Measurements from ENCODE around the gene SNX27.
"Not testable (repeated sequence)": the region's sequence is repeated elsewhere in the genome, so short reads cannot be mapped to it uniquely, and the experiment has no call there.

SNX27 gene

DNA sequence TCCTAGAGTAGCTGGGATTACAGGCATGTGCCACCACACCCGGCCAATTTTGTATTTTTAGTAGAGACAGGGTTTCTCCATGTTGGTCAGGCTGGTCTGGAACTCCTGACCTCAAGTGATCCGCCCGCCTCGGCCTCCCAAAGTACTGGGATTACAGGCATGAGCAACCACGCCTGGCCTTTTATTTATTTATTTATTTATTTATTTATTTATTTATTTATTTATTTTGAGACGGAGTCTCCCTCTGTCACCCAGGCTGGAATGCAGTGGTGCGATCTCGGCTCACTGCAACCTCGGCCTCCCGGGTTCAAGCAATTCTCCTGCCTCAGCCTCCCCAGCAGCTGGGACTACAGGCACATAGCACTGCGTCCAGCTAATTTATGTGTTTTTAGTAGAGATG, 31.2 kb downstream of the SNX27 start:
- not testable (repeated sequence) for DNase-seq

DNA sequence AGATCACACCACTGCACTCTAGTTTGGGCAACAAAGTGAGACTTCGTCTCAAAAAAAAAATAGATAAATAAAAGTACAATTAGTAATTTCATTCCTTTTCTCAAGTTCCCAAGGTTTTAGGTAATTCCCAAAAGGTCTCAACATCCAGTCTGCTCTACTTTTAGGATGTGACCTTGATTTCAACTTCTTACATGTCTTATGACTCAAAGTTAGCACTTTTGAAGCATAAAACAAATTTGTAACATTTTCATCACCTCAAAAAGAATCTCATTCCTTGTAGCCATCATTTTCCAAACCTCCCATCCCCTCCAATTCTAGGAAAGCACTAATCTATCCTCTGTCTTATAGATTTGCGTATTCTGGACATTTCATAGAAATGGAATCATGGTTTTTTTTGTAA, 32.2 kb downstream of the SNX27 start:
- DNase-seq, result no peak

DNA sequence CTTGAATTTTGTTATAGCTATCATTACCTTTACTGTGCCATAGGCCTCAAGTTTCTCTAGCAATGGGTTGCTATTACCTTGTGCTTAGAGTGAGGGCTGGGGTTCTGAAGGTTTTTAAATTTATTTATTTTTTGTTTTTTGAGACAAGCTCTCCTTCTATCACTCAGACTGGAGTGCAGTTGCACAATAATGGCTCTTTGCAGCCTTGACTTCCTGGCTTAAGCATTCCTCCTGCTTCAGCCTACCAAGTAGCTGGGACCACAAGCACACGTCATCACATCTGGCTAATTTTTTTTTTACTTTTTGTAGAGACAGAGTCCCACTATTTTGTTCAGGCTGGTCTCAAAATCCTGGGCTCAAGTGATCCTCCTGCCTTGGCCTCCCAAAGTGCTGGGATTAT, 41.5 kb downstream of the SNX27 start:
- no peak for DNase-seq

DNA sequence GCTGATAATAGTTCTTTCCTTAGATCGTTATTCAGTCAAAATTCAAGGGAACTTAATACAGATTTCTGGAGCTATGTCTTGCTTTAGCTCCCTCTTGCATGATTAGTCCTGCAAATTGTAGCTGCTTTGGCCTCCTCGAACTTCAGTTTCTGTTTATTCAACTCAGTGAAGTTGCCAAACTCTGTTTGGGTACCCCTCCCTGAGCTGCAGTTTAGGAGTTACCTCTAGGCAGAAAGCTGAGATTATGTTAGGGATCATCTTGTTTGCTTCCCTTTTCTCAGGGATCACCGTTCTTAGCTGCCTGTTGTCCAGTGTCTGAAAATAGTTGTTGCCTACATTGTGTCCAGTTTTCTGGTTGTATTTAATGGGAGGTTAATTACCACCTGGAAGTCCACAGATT, 43.5 kb downstream of the SNX27 start:
- DNase-seq, result no peak

DNA sequence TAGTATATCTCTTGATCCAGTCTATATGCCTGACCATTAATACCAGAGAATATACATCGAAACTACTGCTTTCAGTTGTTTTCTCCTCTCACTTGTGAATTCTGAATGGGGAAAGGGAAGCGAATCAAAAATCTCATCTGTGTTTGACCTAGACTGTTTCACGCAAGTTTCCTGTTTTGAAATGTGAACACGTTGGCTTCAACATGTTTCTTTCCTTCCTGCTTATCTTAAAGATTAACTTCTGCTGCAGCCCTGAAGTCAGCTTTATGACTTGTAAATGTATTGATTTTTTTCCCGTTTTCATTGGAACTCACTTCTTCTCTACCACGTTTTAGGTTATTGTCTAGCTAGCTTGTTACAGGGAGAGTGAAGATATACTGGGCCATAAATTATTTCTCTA, 49.9 kb downstream of the SNX27 start:
- no peak for DNase-seq

DNA sequence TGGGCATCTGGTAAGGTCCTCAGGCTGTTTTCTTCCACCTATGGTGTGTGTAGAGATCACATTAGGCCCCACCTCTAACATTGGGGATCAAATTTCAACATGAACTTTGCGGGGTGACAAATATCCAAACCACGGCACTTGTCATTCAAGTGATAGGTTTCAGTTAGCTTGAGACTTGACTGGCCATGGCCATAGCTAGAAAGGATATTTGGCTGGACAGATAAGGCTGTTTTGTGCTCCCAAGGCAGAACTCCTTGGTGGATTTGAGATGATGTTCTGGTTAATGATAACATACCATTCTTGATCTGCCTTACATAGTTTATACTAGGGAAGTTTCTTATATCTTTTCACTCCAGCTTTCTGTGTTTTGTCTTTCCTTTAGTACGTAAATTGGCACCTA, 56.2 kb downstream of the SNX27 start:
- DNase-seq, result no peak

DNA sequence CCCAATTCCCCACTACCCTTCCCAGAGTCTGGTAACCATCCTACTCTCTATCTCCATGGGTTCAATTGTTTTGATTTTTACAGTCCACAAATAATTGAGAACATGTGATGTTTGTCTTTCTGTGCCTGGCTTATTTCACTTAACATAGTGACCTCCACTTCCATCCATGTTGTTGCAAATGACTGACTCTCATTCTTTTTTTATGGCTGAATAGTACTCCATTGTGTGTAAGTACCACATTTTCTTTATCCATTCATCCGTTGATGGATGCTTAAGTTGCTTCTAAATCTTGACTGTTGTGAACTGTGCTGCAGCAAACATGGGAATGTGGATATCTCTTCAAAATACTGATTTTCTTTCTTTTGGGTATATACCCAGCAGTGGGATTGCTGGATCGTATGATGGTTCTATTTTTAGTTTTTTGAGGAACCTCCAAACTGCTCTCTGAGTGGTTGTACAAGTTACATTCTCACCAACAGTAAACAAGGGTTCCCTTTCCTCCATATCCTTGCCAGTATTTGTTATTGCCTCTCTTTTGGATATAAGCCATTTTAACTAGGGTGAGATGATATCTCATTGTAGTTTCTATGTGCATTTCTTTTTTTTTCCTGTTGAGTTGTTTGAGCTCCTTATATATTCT, 58.3 kb downstream of the SNX27 start:
- not testable (repeated sequence) for DNase-seq

DNA sequence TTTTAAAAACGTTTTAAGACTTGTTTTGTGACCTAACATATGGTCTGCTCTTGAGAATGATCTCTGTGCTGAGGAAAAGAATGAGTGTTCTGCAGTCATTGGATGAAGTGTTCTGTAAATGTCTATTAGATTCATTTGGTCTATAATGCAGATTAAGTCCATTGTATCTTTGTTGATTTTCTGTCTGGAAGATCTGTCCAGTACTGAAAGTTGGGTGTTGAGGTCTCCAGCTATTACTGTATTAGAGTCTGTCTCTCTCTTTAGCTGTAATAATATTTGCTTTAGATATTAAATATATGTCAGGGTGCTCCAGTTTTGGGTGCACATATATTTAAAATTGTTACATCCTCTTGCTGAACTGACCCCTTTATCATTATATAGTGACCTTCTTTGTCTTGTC, 61.6 kb downstream of the SNX27 start:
- DNase-seq, result no peak

DNA sequence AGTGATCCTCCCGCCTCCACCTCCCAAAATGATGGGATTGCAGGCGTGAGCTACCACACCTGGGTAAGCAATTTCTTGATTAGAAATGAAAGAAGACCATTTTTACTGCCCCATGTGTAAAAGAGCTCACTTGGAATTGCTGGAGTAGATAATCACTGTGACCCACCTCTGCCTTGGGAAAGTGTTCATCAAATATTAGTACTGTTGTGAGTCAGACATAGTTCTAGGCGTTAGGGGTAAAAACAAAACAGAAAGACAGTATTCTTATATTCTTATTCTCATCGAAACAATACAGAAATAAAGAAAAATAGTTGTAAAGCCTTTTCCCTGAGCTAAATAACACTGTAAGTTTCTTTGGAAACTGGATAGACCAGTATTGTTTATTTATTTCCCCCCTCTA, 68.5 kb downstream of the SNX27 start:
- DNase-seq, result no peak

DNA sequence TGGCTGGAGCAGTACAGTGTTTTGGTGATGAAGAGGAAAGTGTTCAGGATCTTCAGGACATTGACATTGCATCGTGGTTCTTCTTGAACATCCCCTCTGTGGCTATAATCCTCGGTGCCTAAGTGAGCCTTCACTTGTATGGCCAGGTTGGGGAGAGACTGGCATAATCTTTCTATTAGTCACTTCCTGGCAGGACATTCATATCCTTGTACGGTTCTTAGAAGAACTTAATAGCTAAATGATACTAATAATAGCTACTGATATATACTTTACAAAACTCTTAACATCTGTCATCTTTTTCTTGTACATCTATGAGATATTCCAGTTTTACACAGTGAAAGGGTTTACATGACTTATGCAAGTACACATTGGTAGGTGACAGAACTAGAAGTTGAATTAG, 69.0 kb downstream of the SNX27 start:
- DNase-seq, result no peak

DNA sequence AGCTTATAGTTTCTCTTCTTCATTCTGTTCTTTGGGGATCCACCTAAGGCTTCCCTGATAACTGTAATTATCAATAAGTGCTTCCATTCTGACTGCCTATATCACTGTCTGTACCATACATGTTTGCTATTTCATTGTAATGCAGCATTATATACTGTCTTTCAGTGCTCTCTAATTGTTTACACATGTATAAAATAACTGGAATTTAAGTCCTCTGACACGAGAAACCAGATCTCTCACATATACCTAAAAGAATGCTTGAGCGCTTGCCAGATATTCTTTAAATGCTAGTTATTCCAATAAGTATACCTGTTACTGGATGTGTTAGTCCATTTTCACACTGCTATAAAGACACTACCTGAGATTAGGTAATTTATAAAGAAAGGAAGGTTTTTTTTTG, 70.1 kb downstream of the SNX27 start:
- DNase-seq, result no peak

DNA sequence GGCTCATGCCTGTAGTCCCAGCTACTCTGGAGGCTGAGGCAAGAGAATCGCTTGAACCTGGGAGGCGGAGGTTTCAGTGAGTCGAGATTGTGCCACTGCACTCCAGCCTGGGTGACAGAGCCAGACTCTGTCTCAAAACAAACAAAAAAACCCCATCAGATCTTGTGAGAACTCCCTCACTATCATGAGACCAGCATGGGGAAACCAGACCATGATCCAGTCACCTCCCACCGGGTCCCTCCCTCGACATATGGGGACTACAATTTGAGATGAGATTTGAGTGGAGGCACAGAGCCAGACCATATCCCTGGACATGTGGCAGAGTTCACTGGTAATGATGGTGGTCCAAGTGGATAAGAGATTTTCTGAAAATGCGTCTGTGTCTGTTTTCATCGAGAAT, 71.1 kb downstream of the SNX27 start:
- DNase-seq, result not testable (repeated sequence)

DNA sequence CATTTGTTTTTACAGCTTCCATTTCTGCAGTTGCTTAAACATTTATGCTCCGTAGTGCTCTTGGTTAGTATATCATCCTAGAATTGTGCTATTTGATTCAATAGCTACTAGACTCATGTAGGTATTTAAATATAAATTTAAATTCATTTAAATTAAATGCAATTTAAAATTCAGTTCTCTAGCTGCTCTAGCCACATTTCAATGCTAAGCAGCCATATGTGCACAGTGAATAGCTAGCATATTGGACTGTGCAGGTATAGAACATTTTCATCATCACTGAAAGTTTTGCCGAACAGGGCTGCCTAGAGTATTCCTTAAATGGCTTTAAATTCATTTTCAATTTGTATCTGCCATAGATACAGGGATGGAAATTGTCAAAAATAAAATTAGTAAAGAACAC, 72.3 kb downstream of the SNX27 start:
- no peak for DNase-seq

DNA sequence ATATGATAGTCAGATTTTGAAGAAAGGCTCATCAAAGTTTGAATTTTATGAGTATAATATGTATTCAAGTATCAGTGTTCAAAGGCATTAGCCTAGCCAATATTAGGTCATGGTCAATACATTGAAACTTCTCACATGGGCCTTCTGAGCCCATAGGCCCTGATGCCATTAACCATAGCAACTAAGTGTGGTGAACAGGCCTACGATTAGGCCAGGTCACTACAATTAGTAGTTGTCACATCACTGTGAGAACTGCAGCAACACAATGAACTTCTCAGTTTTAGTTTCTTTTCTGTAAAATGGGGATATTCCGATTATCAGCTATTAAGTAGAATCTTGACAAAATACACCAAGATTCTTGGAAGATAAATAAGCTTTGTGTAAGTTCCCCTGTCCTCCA, 74.7 kb downstream of the SNX27 start:
- DNase-seq, result no peak

DNA sequence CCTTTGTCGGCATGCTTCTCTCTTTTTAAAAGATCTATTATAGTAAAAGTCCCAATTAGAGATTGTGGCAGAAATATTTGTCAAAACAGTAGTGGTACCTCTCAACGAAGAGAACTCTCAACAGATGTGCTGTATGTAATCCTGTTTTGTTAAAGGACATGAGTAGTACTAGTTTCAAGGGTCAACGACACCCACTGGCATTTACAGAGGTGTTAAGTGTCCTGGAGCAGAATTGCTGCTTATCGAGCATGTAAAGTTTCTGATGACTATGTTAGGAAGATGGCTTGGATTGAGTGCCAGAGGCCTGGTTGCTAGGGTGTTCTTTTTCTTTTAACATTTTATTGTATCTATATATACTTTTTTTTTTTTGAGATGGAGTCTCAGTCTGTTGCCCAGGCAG, 77.6 kb downstream of the SNX27 start:
- DNase-seq, result no peak

DNA sequence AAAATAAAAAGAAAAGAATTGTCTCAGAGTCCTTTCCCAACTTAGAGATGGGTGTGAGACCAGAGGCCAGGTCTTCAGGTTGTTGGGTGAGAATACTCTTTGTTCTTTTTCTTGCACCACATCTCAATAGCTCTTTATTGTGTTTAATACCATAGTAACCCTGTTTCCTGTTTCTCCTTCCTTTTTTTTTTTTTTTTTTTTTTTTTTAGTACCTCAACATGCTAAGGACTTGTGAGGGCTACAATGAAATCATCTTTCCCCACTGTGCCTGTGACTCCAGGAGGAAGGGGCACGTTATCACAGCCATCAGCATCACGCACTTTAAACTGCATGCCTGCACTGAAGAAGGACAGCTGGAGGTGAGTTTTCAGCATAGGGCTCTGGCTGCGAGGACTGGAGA, 80.4 kb downstream of the SNX27 start:
- no peak for DNase-seq

DNA sequence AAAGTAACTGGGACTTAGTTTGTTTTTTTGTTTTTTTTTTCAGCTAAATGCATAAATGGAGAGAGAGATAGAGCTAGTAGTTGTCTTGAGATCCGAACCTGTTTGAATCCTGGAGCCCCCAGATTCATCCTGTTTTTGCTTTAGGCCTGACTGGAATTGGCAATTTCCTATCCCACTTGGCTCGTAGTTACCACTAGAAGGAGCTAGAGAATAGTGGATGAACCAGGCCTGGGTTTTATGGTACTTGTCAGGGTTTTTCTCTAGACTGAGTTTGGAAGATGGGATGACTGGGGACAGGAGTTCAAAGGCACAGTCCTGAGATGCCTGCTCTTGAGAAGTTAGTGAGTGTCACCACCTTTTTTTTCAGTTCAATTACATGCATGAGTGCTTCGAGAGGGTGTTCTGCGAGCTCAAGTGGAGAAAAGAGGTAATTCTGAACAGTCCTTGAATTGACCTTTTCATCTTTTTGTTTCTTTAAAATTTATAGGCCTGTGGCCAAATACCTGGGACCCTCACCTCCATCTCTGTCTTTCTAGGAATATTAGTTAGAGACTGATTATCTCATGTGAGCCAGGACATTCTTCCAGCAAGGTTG, 81.3 kb downstream of the SNX27 start:
- no peak for DNase-seq

DNA sequence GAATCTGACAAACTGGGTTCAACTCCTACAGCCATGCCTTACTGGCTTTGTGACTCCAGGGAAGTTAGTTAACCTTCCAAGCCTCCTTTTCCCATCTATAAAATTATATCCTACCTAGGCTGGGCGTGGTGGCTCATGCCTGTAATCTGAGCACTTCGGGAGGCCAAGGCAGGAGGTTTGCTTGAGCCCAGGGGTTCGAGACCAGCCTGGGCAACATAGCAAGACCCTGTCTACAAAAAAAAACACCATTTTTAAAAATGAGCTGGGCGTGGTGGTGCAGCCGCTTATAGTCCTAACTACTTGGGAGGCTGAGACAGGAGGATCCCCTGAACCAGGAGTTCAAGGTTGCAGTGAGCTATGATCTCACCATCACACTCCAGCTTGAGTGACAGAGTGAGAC, 89.7 kb downstream of the SNX27 start:
- DNase-seq, result no peak

DNA sequence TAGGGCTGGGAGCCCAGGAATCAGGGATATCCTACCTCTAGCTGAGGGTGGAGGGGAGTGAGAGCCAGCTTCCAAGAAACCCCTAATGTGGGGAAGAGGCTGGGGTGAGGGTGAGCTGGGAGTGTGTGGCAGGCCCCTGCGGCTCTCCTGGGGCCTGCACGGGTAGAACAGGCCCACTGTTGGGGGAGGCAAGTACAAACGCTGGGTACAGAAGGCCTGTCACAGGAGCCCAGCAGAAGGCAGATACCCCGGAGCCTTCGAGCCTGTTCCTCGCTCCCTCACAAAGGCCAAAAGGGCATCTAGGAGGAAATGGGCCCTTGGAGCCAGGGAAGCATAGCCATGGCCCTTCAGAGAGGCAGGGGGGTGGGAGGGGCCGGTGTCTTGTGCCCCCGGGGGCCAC, 91.1 kb downstream of the SNX27 start:
- no peak for DNase-seq

DNA sequence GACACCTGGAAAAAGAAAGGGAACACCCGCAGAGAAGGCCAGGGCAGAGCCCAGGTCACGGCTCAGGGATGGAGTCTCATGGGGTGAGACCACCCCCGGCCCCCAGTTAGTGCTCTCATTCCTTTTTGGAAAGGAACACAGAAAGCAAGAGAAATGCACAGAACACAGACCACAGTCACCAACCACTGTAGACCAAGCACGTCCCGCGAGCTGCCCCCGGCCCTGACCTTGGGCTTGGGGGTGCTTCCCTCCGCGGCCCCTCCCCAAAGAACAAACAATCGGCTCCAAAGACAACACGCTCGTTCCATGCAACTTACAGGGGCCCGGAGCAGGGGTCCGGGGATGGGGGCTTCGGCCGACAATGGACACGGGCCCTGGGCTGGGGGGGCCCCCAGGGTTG, 92.0 kb downstream of the SNX27 start:
- DNase-seq, result no peak

DNA sequence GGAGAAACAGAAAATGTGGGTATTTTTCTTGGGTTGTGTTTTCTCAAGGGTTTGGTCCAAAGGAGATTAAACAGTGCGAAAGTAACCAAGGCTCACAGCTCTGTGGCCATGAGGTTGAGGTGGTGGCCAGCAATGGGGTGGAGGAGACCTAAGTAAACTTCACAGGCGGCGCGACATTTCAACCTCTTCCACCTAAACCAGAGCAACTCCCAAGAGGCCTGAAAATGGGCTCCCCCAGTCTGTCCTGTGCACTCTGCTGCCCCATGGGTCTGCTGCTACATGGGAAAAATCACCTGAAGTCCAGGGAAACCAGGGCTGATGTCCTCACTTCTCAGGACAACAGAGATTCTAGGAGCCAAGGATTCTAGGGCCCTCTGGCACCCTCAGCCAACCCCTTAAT, 92.4 kb downstream of the SNX27 start:
- DNase-seq, result no peak

DNA sequence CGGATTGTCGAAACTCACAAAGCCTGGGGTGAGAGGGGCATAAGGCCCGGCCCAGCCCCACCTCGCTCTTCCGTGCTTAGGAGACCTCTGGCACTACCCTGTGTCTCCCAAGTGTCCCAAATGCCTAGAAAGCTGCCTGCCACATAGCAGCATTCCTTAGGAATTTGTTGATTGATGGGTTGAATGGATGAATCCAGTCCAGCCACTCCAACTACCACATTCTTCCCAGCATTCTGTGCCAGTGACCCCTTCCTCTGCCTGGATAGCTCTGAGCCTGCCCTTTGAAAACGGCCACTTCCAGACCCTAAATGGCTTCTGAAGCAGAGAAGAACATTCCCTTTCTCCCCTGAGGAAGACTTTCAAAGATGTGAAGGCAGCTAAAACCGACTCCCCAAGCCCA, 93.3 kb downstream of the SNX27 start:
- DNase-seq, result no peak

DNA sequence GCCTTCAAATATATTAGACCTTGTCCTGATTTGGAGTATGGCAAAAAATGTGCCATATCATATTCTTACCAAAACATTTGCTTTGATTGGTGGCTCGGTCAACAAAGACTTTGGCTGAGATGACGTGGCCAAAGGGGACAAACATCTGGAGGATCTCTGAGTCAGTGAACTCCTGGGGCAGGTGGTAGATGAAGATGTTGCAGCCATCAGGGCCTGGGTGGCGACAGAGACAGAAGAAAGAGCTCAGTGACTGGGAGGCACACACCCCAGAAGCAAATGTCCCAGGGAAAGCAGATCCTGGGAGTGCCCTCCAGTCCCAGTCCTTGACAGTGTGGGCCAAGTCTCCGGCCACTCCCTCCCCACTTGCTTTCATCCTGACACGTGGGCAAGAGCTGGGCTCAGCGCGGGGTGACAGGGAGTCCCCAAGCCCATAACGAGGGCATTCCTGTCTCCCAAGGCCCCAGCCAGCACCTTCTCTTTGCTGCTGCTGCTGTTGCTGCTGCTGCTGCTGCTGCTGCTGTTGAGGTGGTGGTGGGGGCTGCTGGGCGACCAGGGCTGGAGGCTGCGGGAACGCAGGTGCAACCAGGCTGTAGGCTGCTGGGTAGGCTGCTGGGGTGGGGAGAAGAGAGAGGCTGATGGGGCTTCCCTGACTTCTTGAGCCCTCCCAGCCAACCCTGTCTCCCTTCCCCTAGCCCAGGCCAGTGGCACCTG, 94.1 kb downstream of the SNX27 start:
- no peak for DNase-seq
